IMR-90 (cell line): ENCODE results near the gene NKX6-2. TPM values are rescaled to one million over a fixed set of nuclear protein-coding genes. Genes with fewer than 3 reads are reported as not detected.

ENCODE experiments used
- ATAC-seq: fragments of 200-7000 bp; cut with Tn5 transposase; 2 replicates; pipeline ENCODE4 v1.9.1; 2020; ENCODE audit warnings: low read depth, mild to moderate bottlenecking, moderate library complexity
- BruUV-seq: library from RNA; stranded (reverse); fragments of 400-500 nt; replicated peaks from 2 replicates; lab custom pipeline; 2021; lab: Mats Ljungman, UMichigan
- CTCF ChIA-PET: fragments of 300-600 bp; formaldehyde crosslinking; extraction: SDS; loops from one replicate; lab custom pipeline; 2021; ENCODE audit warnings: antibody characterized with exemption; lab: Yijun Ruan, JAX
- POLR2A ChIA-PET: fragments of 300-600 bp; sonication (Branson Sonifier 250); formaldehyde crosslinking; loops from one replicate; lab custom pipeline; 2022; ENCODE audit warnings: antibody characterized with exemption; ENCODE audit not compliant: unreplicated experiment; lab: Charles Lee
- DNase-seq: peaks from one replicate; pipeline ENCODE4 v3.0.0; 2013
- H2AFZ ChIP-seq: replicated peaks from 2 replicates; pipeline ENCODE3; 2013; ENCODE audit warnings: low read length, mild to moderate bottlenecking; ENCODE audit not compliant: poor library complexity
- H2AK5ac ChIP-seq: 2 replicates; pipeline ENCODE4 v1.6.1; 2013; ENCODE audit warnings: low read depth, low read length, inconsistent platforms
- H2AK9ac ChIP-seq: replicated peaks from 2 replicates; pipeline ENCODE3; 2013; ENCODE audit warnings: mild to moderate bottlenecking, low read depth, low read length, moderate library complexity; ENCODE audit not compliant: poor library complexity
- H2BK120ac ChIP-seq: 2 replicates; pipeline ENCODE4 v1.6.1; 2013; ENCODE audit warnings: low read depth, low read length, inconsistent platforms
- H2BK15ac ChIP-seq: 3 replicates; pipeline ENCODE4 v1.6.1; 2013; ENCODE audit warnings: low read depth, low read length, inconsistent platforms
- H2BK20ac ChIP-seq: 2 replicates; pipeline ENCODE4 v1.6.1; 2013; ENCODE audit warnings: low read depth, mild to moderate bottlenecking, inconsistent platforms, low read length, moderate library complexity
- H2BK5ac ChIP-seq: 2 replicates; pipeline ENCODE4 v1.6.1; 2013; ENCODE audit warnings: mild to moderate bottlenecking, low read depth, low read length, inconsistent platforms; ENCODE audit not compliant: poor library complexity, severe bottlenecking
- H3K14ac ChIP-seq: replicated peaks from 2 replicates; pipeline ENCODE4 v1.6.1; 2013; ENCODE audit warnings: low read depth, low read length, inconsistent platforms
- H3K18ac ChIP-seq: 2 replicates; pipeline ENCODE4 v1.6.1; 2013; ENCODE audit warnings: low read depth, low read length, control low read depth
- H3K23ac ChIP-seq: 2 replicates; pipeline ENCODE4 v1.6.1; 2013; ENCODE audit warnings: low read depth, low read length, inconsistent platforms
- H3K27ac ChIP-seq: 2 replicates; pipeline ENCODE4 v1.5.1; 2013; ENCODE audit warnings: mild to moderate bottlenecking, control low read depth, low read length; ENCODE audit not compliant: insufficient read depth
- H3K27me3 ChIP-seq: 2 replicates; pipeline ENCODE4 v1.6.1; 2013; ENCODE audit warnings: low read length; ENCODE audit not compliant: control insufficient read depth, insufficient read depth
- H3K36me3 ChIP-seq: 2 replicates; pipeline ENCODE4 v1.6.1; 2013; ENCODE audit warnings: low read length, mixed read lengths; ENCODE audit not compliant: control insufficient read depth, insufficient read depth
- H3K4ac ChIP-seq: 2 replicates; pipeline ENCODE4 v1.6.1; 2013; ENCODE audit warnings: low read depth, low read length, inconsistent platforms
- H3K4me1 ChIP-seq: 2 replicates; pipeline ENCODE4 v1.6.1; 2013; ENCODE audit warnings: low read length, mixed read lengths; ENCODE audit not compliant: control insufficient read depth, insufficient read depth
- H3K4me2 ChIP-seq: 2 replicates; pipeline ENCODE4 v1.6.1; 2013; ENCODE audit warnings: low read depth, mild to moderate bottlenecking, control low read depth, low read length, moderate library complexity
- H3K4me3 ChIP-seq: 2 replicates; pipeline ENCODE4 v1.5.1; 2013; ENCODE audit warnings: low read depth, mild to moderate bottlenecking, control low read depth, low read length, moderate library complexity; ENCODE audit not compliant: insufficient read depth
- H3K56ac ChIP-seq: 2 replicates; pipeline ENCODE4 v1.6.1; 2013; ENCODE audit warnings: low read length, inconsistent platforms; ENCODE audit not compliant: insufficient read depth; ENCODE audit errors: extremely low read depth
- H3K79me1 ChIP-seq, 2 experiments: 2 replicates each; pipeline ENCODE4 v1.6.1; 2013; ENCODE audit warnings: low read length in 2 of 2, inconsistent platforms in 1 of 2, low read depth in 1 of 2
- H3K9ac ChIP-seq: 2 replicates; pipeline ENCODE4 v1.6.1; 2013; ENCODE audit warnings: low read depth, low read length, control low read depth
- H3K9me1 ChIP-seq: 2 replicates; pipeline ENCODE4 v1.6.1; 2013; ENCODE audit warnings: low read length, inconsistent platforms; ENCODE audit not compliant: insufficient read depth
- H3K9me3 ChIP-seq: 2 replicates; pipeline ENCODE4 v1.6.1; 2013; ENCODE audit warnings: low read length; ENCODE audit not compliant: control insufficient read depth, insufficient read depth
- H4K20me1 ChIP-seq: 2 replicates; pipeline ENCODE4 v1.6.1; 2013; ENCODE audit warnings: low read length, inconsistent platforms; ENCODE audit not compliant: insufficient read depth
- H4K5ac ChIP-seq: 2 replicates; pipeline ENCODE4 v1.6.1; 2013; ENCODE audit warnings: mild to moderate bottlenecking, low read depth, low read length, control low read depth
- H4K8ac ChIP-seq, 2 experiments: 2 replicates each; pipeline ENCODE4 v1.6.1; 2013; ENCODE audit warnings: low read depth in 2 of 2, low read length in 2 of 2, control low read depth in 1 of 2, inconsistent platforms in 1 of 2
- H4K91ac ChIP-seq: 2 replicates; pipeline ENCODE4 v1.6.1; 2013; ENCODE audit warnings: low read depth, low read length, inconsistent platforms; ENCODE audit not compliant: insufficient read depth
- BHLHE40 ChIP-seq: fragments of 150-350 bp; IDR thresholded peaks from 2 replicates; pipeline ENCODE4 v1.6.1; 2016; ENCODE audit warnings: mild to moderate bottlenecking, low read depth, low read length
- CEBPB ChIP-seq: IDR thresholded peaks from 2 replicates; pipeline ENCODE4 v1.6.1; 2012; ENCODE audit warnings: low read depth, low read length, improper control_type of control experiment
- FOS ChIP-seq: fragments of 150-350 bp; IDR thresholded peaks from 2 replicates; pipeline ENCODE4 v1.6.1; 2016; ENCODE audit warnings: low read depth, low read length
- MAFK ChIP-seq: IDR thresholded peaks from 2 replicates; pipeline ENCODE4 v1.6.1; 2012; ENCODE audit warnings: low read depth, low read length, improper control_type of control experiment
- MAZ ChIP-seq: IDR thresholded peaks from 2 replicates; pipeline ENCODE4 v1.6.1; 2012; ENCODE audit warnings: low read depth, mild to moderate bottlenecking, low read length, improper control_type of control experiment, moderate library complexity, borderline replicate concordance
- MXI1 ChIP-seq: IDR thresholded peaks from 2 replicates; pipeline ENCODE4 v1.6.1; 2012; ENCODE audit warnings: low read depth, mild to moderate bottlenecking, low read length, moderate library complexity, borderline replicate concordance
- POLR2A ChIP-seq: IDR thresholded peaks from 2 replicates; pipeline ENCODE4 v1.6.1; 2012; ENCODE audit warnings: mild to moderate bottlenecking, low read depth, low read length
- RAD21 ChIP-seq: IDR thresholded peaks from 2 replicates; pipeline ENCODE4 v1.6.1; 2012; ENCODE audit warnings: low read length, improper control_type of control experiment
- RCOR1 ChIP-seq: IDR thresholded peaks from 2 replicates; pipeline ENCODE4 v1.6.1; 2012; ENCODE audit warnings: mild to moderate bottlenecking, low read length, improper control_type of control experiment; ENCODE audit not compliant: insufficient replicate concordance
- RFX5 ChIP-seq: IDR thresholded peaks from 2 replicates; pipeline ENCODE4 v1.8.0; 2012; ENCODE audit warnings: low read depth, mild to moderate bottlenecking, low read length, moderate library complexity
- SMC3 ChIP-seq: fragments of 150-350 bp; IDR thresholded peaks from 2 replicates; pipeline ENCODE4 v1.6.1; 2016; ENCODE audit warnings: low read depth, mild to moderate bottlenecking, antibody characterized with exemption, low read length, moderate library complexity
- WGBS, 2 experiments: methylation state at CpG; one replicate each; pipeline versions ENCODE4 v1.1.5 to v1.1.7; 2013; ENCODE audit warnings: missing lambda C conversion rate in 2 of 2; ENCODE audit not compliant: insufficient read length in 1 of 2; ENCODE audit errors: extremely low coverage in 2 of 2; 5-methylcytosine and 5-hydroxymethylcytosine counted together
- dilution Hi-C: fragments of 300-500 bp; cut with HindIII; formaldehyde crosslinking; loops from one replicate; pipeline ENCODE4 v1.14.3; 2018; ENCODE audit warnings: low sequenced_read_pairs; ENCODE audit not compliant: unreplicated experiment
- in situ Hi-C: fragments of 300-500 bp; cut with MboI; formaldehyde crosslinking; loops from 3 replicates; pipeline ENCODE4 v1.14.3; 2019; ENCODE audit warnings: low sequenced_read_pairs, inconsistent platforms, mixed read lengths
- intact Hi-C: fragments of 100-400 bp; cut with micrococcal nuclease; formaldehyde crosslinking; loops from 2 replicates; pipeline ENCODE4 v1.10.0; 2022
- polyA plus RNA-seq, 3 experiments: library from polyadenylated mRNA; depleted of rRNA; stranded (reverse); fragments of >200 nt; gene quantifications; 2 replicates each; pipeline ENCODE4 v1.2.3, GENCODE V29; 2012; ENCODE audit warnings: low replicate concordance in 1 of 3
- total RNA-seq: library from RNA; depleted of rRNA; stranded (reverse); fragments of >200 nt; gene quantifications from 2 replicates; pipeline ENCODE4 v1.2.3, GENCODE V29; 2012
- TF ChIP-seq, protein P1 (sequence below): conservative IDR thresholded peaks from 2 replicates; pipeline ENCODE4 v1.5.1; 2012; ENCODE audit warnings: mild to moderate bottlenecking, low read depth, low read length, improper control_type of control experiment
- TF ChIP-seq, protein P2 (sequence below): fragments of 150-350 bp; IDR thresholded peaks from 2 replicates; pipeline ENCODE4 v1.6.1; 2017; ENCODE audit warnings: mild to moderate bottlenecking, antibody characterized with exemption, low read length, low read depth
- TF ChIP-seq, protein P3 (sequence below): fragments of 150-350 bp; IDR thresholded peaks from 2 replicates; pipeline ENCODE4 v1.6.1; 2016; ENCODE audit warnings: low read depth, mild to moderate bottlenecking, low read length, moderate library complexity, borderline replicate concordance

Gene NKX6-2
- total and polyA plus RNA-seq, 2 of the 4 experiments (the other 2 are of a cell fraction) = not detected

DNA sequence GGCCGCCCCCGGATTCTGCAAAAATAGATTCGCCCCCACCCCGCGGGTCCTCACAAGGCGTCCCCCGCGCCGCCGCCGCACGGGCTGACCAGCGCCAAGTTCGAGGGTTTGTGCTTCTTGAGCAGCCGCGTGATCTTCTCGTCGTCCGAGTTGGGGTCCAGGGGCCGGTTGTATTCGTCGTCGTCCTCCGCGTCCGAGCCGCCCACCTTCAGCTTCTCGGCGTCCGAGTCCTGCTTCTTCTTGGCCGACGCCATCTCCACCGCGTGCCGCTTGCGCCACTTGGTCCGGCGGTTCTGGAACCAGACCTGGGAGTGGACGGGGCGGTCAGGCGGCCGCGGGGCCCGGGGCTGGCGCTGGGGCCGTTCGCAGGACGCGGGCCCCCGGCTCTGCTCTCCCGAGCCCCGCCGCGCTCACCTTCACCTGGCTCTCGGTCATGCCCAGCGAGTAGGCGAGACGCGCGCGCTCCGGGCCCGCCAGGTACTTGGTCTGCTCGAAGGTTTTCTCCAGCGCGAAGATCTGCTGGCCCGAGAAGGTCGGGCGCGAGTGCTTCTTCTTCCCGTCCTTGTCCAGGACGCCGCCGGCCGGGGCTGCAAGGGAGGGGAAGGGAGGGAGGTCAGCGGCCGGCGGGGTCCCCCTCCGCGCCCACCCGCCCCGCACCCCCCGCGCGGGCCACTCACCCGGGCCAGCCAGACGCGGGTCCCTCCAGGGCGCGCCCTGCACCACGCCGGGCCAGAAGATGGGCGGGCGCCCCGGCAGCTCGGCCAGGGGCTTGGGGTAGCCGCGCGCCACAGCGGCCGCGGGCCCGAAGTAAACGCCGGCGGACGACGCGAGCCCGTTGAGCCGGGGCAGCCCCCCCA lies 853 bp downstream of the NKX6-2 start:
- no peak overlapping the region for H3K4ac ChIP-seq
- peaks cover 5% of the 10 kb centered on the region; the same call in 1 of the 2 replicates for H3K9me3 ChIP-seq
- ChIA-PET POLR2A (no interaction called here), CTCF (no interaction called here)
- dilution Hi-C loops (no loop called here), intact Hi-C loops (no loop called here), in situ Hi-C loops (no loop called here)
- 6% methylated on average over 64 of the region's 111 CpGs; no CpG with 5 or more reads in 1 of the 2 experiments for WGBS, 2 experiments
- no peak overlapping the region for H3K9ac ChIP-seq
- no peak overlapping the region for H2BK20ac ChIP-seq
- no peak overlapping the region for H4K8ac ChIP-seq
- H2BK120ac ChIP-seq = no peak overlapping the region
- H3K79me1 ChIP-seq = no peaks in the 10 kb centered on the region
- H3K4me1 ChIP-seq = no peaks in the 10 kb centered on the region
- no peak overlapping the region for H3K4me3 ChIP-seq
- H2BK5ac ChIP-seq = no peak overlapping the region
- H3K36me3 ChIP-seq = peaks cover 8% of the 10 kb centered on the region
- no peak overlapping the region for H4K91ac ChIP-seq
- H3K18ac ChIP-seq = no peak overlapping the region
- no peak overlapping the region for H3K4me2 ChIP-seq
- H4K20me1 ChIP-seq = no peaks in the 10 kb centered on the region
- BruUV-seq = no TSS peak
- no peak overlapping the region for H3K27ac ChIP-seq
- no peak overlapping the region for H3K56ac ChIP-seq
- no peak overlapping the region for H2AK9ac ChIP-seq
- peak; percentile 15; the same call in 1 of the 2 replicates for ATAC-seq
- DNase-seq = no peak
- no peak overlapping the region for H4K5ac ChIP-seq
- peak overlapping the region; percentile 2 for H2AFZ ChIP-seq
- no peak overlapping the region for H3K23ac ChIP-seq
- H3K9me1 ChIP-seq = no peaks in the 10 kb centered on the region
- TF ChIP-seq BHLHE40 = no peak
- no peak for TF ChIP-seq POLR2A
- TF ChIP-seq MAZ = no peak
- no peak for TF ChIP-seq RFX5
- no peak for TF ChIP-seq RCOR1
- no peak for TF ChIP-seq SMC3
- TF ChIP-seq RAD21 = no peak
- TF ChIP-seq MXI1 = no peak
- TF ChIP-seq, protein P1, sequence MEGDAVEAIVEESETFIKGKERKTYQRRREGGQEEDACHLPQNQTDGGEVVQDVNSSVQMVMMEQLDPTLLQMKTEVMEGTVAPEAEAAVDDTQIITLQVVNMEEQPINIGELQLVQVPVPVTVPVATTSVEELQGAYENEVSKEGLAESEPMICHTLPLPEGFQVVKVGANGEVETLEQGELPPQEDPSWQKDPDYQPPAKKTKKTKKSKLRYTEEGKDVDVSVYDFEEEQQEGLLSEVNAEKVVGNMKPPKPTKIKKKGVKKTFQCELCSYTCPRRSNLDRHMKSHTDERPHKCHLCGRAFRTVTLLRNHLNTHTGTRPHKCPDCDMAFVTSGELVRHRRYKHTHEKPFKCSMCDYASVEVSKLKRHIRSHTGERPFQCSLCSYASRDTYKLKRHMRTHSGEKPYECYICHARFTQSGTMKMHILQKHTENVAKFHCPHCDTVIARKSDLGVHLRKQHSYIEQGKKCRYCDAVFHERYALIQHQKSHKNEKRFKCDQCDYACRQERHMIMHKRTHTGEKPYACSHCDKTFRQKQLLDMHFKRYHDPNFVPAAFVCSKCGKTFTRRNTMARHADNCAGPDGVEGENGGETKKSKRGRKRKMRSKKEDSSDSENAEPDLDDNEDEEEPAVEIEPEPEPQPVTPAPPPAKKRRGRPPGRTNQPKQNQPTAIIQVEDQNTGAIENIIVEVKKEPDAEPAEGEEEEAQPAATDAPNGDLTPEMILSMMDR = no peak
- TF ChIP-seq, protein P2, sequence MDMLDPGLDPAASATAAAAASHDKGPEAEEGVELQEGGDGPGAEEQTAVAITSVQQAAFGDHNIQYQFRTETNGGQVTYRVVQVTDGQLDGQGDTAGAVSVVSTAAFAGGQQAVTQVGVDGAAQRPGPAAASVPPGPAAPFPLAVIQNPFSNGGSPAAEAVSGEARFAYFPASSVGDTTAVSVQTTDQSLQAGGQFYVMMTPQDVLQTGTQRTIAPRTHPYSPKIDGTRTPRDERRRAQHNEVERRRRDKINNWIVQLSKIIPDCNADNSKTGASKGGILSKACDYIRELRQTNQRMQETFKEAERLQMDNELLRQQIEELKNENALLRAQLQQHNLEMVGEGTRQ = no peak
- no peak for TF ChIP-seq MAFK
- no peak for TF ChIP-seq FOS
- TF ChIP-seq, protein P3, sequence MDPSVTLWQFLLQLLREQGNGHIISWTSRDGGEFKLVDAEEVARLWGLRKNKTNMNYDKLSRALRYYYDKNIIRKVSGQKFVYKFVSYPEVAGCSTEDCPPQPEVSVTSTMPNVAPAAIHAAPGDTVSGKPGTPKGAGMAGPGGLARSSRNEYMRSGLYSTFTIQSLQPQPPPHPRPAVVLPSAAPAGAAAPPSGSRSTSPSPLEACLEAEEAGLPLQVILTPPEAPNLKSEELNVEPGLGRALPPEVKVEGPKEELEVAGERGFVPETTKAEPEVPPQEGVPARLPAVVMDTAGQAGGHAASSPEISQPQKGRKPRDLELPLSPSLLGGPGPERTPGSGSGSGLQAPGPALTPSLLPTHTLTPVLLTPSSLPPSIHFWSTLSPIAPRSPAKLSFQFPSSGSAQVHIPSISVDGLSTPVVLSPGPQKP = no peak
- no peak for TF ChIP-seq CEBPB
- H2AK5ac ChIP-seq = no peak overlapping the region
- peaks cover 60% of the 10 kb centered on the region for H3K27me3 ChIP-seq
- no peak overlapping the region for H3K14ac ChIP-seq
- H2BK15ac ChIP-seq = no peak overlapping the region
